Neural cell (in vitro differentiated cells): ENCODE results near the gene PAX2.

Experiments
- EP300 ChIP-seq: fragments of 450-650 bp; conservative IDR thresholded peaks from 2 replicates; pipeline ENCODE4 v1.6.1; 2014; ENCODE audit warnings: antibody characterized with exemption, mild to moderate bottlenecking, moderate library complexity; ENCODE audit not compliant: poor library complexity, severe bottlenecking
- EZH2 ChIP-seq: fragments of 200-600, 300-800 bp; shearing (Covaris generic), sonication (generic); IDR thresholded peaks from 2 replicates; pipeline ENCODE4 v1.6.1; 2014; ENCODE audit warnings: antibody characterized with exemption, low read length, borderline replicate concordance, mild to moderate bottlenecking; ENCODE audit not compliant: insufficient read depth, poor library complexity, severe bottlenecking
- MXI1 ChIP-seq: fragments of 450-650 bp; conservative IDR thresholded peaks from 2 replicates; pipeline ENCODE4 v1.6.1; 2014; ENCODE audit warnings: antibody characterized with exemption, mild to moderate bottlenecking; ENCODE audit not compliant: poor library complexity, severe bottlenecking
- POLR2AphosphoS5 ChIP-seq: IDR thresholded peaks from 2 replicates; pipeline ENCODE4 v1.6.1; 2012
- RAD21 ChIP-seq: fragments of 450-650 bp; conservative IDR thresholded peaks from 2 replicates; pipeline ENCODE4 v1.6.1; 2014; ENCODE audit warnings: antibody characterized with exemption, mild to moderate bottlenecking, moderate library complexity
- SMC3 ChIP-seq: fragments of 450-650 bp; conservative IDR thresholded peaks from 2 replicates; pipeline ENCODE4 v1.6.1; 2014; ENCODE audit warnings: antibody characterized with exemption, mild to moderate bottlenecking, moderate library complexity; ENCODE audit not compliant: poor library complexity
- TAF1 ChIP-seq: IDR thresholded peaks from 2 replicates; pipeline ENCODE4 v1.6.1; 2012; ENCODE audit warnings: low read depth
- TF ChIP-seq, protein P1 (sequence below): fragments of 450-650 bp; IDR thresholded peaks from 2 replicates; pipeline ENCODE4 v1.5.1; 2014; ENCODE audit warnings: antibody characterized with exemption, mild to moderate bottlenecking, moderate library complexity; ENCODE audit not compliant: poor library complexity, severe bottlenecking
- TF ChIP-seq, protein P2 (sequence below): IDR thresholded peaks from 2 replicates; pipeline ENCODE4 v1.6.1; 2012; ENCODE audit warnings: borderline replicate concordance

DNA sequence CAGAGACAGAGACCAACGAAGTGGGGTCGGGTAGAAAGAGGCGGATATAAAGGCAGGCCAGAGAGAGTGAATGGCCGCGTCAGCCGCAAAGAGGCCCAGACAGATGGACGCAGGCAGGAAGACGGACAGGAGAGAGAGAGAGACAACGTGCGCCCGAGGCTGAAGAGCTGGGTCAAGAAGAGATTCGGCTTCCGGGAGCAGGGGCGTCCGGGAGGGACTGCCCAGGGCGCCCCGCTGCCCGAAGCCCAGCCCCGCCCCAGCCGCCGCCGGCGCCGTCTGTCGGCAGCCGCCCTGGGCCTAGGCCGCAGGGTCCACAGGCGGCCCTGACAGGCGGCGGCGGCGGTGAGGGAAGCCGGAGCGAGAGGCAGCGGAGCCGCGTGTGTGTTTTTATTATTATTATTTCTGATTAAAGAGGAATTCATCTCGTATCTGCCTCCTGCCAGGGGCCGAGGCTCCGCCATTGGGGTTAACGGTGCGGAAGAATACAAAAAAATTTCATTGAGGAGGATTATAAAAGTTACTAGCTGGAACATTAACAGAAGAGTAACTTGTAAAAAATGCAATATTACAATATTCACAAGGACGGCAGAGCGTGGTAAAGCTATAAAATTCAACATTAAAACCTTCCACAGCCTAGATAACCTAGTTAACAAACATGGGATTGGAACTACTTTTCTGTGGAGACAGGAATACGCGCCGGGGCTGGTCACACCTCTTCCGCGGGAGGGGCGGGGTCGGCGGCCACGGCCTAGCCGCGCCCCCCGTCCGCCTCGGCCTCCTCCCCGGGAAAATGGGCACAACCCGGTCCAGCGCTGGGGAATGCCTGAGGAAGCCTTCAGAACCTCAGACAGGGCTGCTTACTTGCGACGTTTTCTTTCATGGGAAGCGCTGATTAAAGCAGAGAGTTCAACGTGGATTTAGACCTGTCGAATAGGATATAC, 29.7 kb upstream of the PAX2 start:
- TF ChIP-seq EZH2 (peak; percentile 6), POLR2AphosphoS5 (no peak), EP300 (no peak), RAD21 (no peak), SMC3 (no peak), MXI1 (no peak), TAF1 (no peak)
- TF ChIP-seq, protein P1, sequence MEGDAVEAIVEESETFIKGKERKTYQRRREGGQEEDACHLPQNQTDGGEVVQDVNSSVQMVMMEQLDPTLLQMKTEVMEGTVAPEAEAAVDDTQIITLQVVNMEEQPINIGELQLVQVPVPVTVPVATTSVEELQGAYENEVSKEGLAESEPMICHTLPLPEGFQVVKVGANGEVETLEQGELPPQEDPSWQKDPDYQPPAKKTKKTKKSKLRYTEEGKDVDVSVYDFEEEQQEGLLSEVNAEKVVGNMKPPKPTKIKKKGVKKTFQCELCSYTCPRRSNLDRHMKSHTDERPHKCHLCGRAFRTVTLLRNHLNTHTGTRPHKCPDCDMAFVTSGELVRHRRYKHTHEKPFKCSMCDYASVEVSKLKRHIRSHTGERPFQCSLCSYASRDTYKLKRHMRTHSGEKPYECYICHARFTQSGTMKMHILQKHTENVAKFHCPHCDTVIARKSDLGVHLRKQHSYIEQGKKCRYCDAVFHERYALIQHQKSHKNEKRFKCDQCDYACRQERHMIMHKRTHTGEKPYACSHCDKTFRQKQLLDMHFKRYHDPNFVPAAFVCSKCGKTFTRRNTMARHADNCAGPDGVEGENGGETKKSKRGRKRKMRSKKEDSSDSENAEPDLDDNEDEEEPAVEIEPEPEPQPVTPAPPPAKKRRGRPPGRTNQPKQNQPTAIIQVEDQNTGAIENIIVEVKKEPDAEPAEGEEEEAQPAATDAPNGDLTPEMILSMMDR, result no peak
- TF ChIP-seq, protein P2, sequence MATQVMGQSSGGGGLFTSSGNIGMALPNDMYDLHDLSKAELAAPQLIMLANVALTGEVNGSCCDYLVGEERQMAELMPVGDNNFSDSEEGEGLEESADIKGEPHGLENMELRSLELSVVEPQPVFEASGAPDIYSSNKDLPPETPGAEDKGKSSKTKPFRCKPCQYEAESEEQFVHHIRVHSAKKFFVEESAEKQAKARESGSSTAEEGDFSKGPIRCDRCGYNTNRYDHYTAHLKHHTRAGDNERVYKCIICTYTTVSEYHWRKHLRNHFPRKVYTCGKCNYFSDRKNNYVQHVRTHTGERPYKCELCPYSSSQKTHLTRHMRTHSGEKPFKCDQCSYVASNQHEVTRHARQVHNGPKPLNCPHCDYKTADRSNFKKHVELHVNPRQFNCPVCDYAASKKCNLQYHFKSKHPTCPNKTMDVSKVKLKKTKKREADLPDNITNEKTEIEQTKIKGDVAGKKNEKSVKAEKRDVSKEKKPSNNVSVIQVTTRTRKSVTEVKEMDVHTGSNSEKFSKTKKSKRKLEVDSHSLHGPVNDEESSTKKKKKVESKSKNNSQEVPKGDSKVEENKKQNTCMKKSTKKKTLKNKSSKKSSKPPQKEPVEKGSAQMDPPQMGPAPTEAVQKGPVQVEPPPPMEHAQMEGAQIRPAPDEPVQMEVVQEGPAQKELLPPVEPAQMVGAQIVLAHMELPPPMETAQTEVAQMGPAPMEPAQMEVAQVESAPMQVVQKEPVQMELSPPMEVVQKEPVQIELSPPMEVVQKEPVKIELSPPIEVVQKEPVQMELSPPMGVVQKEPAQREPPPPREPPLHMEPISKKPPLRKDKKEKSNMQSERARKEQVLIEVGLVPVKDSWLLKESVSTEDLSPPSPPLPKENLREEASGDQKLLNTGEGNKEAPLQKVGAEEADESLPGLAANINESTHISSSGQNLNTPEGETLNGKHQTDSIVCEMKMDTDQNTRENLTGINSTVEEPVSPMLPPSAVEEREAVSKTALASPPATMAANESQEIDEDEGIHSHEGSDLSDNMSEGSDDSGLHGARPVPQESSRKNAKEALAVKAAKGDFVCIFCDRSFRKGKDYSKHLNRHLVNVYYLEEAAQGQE, result no peak
